ENCODE data around the gene KHNYN.

DNA sequence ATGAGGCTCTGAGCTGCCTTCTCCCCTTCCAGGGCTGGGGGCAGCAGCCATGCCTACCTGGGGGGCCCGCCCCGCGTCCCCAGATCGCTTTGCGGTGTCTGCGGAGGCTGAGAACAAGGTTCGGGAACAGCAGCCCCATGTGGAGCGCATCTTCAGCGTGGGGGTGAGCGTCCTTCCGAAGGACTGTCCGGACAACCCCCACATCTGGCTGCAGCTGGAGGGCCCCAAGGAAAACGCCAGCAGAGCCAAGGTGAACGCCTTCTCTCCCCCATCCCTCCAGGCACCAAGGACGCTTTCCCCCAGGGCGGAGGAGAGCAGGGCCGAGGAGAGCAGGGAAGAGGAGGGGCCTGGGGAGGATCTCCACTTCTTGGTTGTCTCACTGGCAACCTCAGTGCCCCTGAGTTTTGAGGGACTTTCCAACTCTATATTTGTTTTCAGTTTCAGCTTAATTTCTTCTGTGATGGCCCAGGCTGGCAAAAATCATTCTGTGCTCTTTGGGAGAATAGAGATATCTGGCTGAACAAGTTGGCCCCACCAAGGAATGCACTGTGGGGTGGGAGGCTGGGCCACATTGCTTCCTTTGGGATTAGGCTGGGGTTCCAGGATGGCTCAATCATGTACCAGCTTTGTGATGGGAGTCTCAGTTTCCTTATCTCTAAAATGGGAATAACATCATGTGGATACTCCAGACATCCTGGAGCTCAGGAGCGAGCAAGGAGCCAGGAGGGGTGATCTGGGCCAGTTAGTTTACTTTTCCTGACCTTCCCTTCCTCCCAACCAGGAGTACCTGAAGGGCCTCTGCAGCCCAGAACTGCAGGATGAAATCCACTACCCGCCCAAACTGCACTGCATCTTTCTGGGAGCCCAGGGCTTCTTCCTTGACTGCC, 1.2 kb downstream of the KHNYN start:
- TF ChIP-seq SAP30 (IDR thresholded peaks at IDR 0.05; ENCODE audit: insufficient read depth, insufficient replicate concordance, low read length) (no peak), EGR1 (IDR thresholded peaks at IDR 0.05; ENCODE audit: borderline replicate concordance, low read depth, low read length) (no peak), SIN3A (conservative IDR thresholded peaks at IDR 0.05 in 1 of 2, IDR thresholded peaks at IDR 0.05 in 1 of 2; ENCODE audit: low read depth in 1 of 2, low read length in 2 of 2) (no peak), MAFK (IDR thresholded peaks at IDR 0.05; ENCODE audit: low read depth, low read length) (no peak), BRCA1 (IDR thresholded peaks at IDR 0.05; ENCODE audit: low read depth, low read length) (no peak), CEBPB (IDR thresholded peaks at IDR 0.05; ENCODE audit: low read depth, low read length) (no peak), EZH2 (IDR thresholded peaks at IDR 0.05; ENCODE audit: low read depth, low read length, severe bottlenecking) (no peak), JUND (IDR thresholded peaks at IDR 0.05; ENCODE audit: low read length) (no peak), TEAD4 (IDR thresholded peaks at IDR 0.05; ENCODE audit: low read depth, low read length) (no peak)
- TF ChIP-seq, protein P1, sequence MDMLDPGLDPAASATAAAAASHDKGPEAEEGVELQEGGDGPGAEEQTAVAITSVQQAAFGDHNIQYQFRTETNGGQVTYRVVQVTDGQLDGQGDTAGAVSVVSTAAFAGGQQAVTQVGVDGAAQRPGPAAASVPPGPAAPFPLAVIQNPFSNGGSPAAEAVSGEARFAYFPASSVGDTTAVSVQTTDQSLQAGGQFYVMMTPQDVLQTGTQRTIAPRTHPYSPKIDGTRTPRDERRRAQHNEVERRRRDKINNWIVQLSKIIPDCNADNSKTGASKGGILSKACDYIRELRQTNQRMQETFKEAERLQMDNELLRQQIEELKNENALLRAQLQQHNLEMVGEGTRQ (IDR thresholded peaks at IDR 0.05; ENCODE audit: low read length): no peak
- TF ChIP-seq, protein P2, sequence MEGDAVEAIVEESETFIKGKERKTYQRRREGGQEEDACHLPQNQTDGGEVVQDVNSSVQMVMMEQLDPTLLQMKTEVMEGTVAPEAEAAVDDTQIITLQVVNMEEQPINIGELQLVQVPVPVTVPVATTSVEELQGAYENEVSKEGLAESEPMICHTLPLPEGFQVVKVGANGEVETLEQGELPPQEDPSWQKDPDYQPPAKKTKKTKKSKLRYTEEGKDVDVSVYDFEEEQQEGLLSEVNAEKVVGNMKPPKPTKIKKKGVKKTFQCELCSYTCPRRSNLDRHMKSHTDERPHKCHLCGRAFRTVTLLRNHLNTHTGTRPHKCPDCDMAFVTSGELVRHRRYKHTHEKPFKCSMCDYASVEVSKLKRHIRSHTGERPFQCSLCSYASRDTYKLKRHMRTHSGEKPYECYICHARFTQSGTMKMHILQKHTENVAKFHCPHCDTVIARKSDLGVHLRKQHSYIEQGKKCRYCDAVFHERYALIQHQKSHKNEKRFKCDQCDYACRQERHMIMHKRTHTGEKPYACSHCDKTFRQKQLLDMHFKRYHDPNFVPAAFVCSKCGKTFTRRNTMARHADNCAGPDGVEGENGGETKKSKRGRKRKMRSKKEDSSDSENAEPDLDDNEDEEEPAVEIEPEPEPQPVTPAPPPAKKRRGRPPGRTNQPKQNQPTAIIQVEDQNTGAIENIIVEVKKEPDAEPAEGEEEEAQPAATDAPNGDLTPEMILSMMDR (IDR thresholded peaks at IDR 0.05; ENCODE audit: control extremely low read depth in 1 of 3, insufficient read depth in 1 of 3, low read depth in 1 of 3, low read length in 3 of 3): no peak
